Endothelial cell of umbilical vein (primary cell): ENCODE results near the gene SELP. TPM values are rescaled to one million over a fixed set of nuclear protein-coding genes. Genes with fewer than 3 reads are reported as not detected.

Source experiments
- BruUV-seq: library from RNA; stranded (reverse); fragments of 400-500 nt; replicated peaks from 2 replicates; lab custom pipeline; 2021; lab: Mats Ljungman, UMichigan
- CTCF ChIA-PET: fragments of 300-600, 350-600 bp; sonication (Branson Sonifier 250); formaldehyde crosslinking; loops from one replicate; lab custom pipeline; 2021; ENCODE audit warnings: antibody characterized with exemption, inconsistent platforms; lab: Charles Lee
- POLR2A ChIA-PET: fragments of 300-600, 350-600 bp; sonication (Branson Sonifier 250); formaldehyde crosslinking; loops from one replicate; lab custom pipeline; 2021; ENCODE audit warnings: antibody characterized with exemption, inconsistent platforms; lab: Charles Lee
- DNase-seq: peaks from one replicate; pipeline ENCODE4 v3.0.0-alpha.2; 2011; ENCODE audit warnings: low read depth, low spot score
- FAIRE-seq: peaks from 2 replicates; lab custom pipeline; 2011; peaks lifted over from hg19 to GRCh38; lab: Jason Lieb, UNC
- H2AFZ ChIP-seq: 2 replicates; pipeline ENCODE4 v1.6.0; 2012; ENCODE audit warnings: low read depth, low read length, control low read depth, inconsistent platforms
- H3K27ac ChIP-seq: 2 replicates; pipeline ENCODE4 v1.5.1; 2011; ENCODE audit warnings: low read depth, mild to moderate bottlenecking, control low read depth, low read length, moderate library complexity; ENCODE audit not compliant: insufficient read depth
- H3K27me3 ChIP-seq, 2 experiments: 2 replicates each; pipeline versions ENCODE4 v1.6.0 to v1.6.1; 2011; ENCODE audit warnings: low read length in 2 of 2, mixed read lengths in 1 of 2; ENCODE audit not compliant: control insufficient read depth in 2 of 2, insufficient read depth in 2 of 2
- H3K36me3 ChIP-seq, 2 experiments: 2 replicates in 1 of 2; 3 replicates in 1 of 2; pipeline ENCODE4 v1.5.1; 2011; ENCODE audit warnings: low read length in 2 of 2, mild to moderate bottlenecking in 1 of 2, moderate library complexity in 1 of 2; ENCODE audit not compliant: control insufficient read depth in 2 of 2, insufficient read depth in 2 of 2; ENCODE audit errors: extremely low read depth in 1 of 2
- H3K4me1 ChIP-seq: 3 replicates; pipeline ENCODE4 v1.5.1; 2011; ENCODE audit warnings: mild to moderate bottlenecking, low read length; ENCODE audit not compliant: control insufficient read depth, insufficient read depth; ENCODE audit errors: extremely low read depth
- H3K4me2 ChIP-seq: 2 replicates; pipeline ENCODE4 v1.6.1; 2011; ENCODE audit warnings: low read length, control low read depth, mixed read lengths; ENCODE audit not compliant: insufficient read depth
- H3K4me3 ChIP-seq, 3 experiments: fragments of 200-600 bp in 1 of 3; sonication (generic), shearing (Covaris generic) in 1 of 3; replicated peaks in 1 of 3; 2 replicates each; pipeline ENCODE4 v1.5.1; 2011 to 2016; ENCODE audit warnings: control low read depth in 3 of 3, low read length in 3 of 3, mild to moderate bottlenecking in 2 of 3, inconsistent platforms in 1 of 3, low read depth in 1 of 3, moderate library complexity in 1 of 3; ENCODE audit not compliant: insufficient read depth in 1 of 3
- H3K79me2 ChIP-seq: 2 replicates; pipeline ENCODE4 v1.6.0; 2012; ENCODE audit warnings: low read length, inconsistent platforms; ENCODE audit not compliant: control insufficient read depth, insufficient read depth
- H3K9ac ChIP-seq: replicated peaks from 2 replicates; pipeline ENCODE3; 2011; ENCODE audit warnings: low read length, control low read depth; ENCODE audit not compliant: insufficient read depth; ENCODE audit errors: extremely low read depth
- H3K9me1 ChIP-seq: replicated peaks from 3 replicates; pipeline ENCODE4 v1.6.0; 2011; ENCODE audit warnings: mild to moderate bottlenecking, low read length; ENCODE audit not compliant: control insufficient read depth, insufficient read depth; ENCODE audit errors: extremely low read depth
- H3K9me3 ChIP-seq: replicated peaks from 2 replicates; pipeline ENCODE4 v1.5.1; 2012; ENCODE audit warnings: low read length, inconsistent platforms; ENCODE audit not compliant: control insufficient read depth, insufficient read depth
- H4K20me1 ChIP-seq: replicated peaks from 2 replicates; pipeline ENCODE3; 2011; ENCODE audit warnings: mild to moderate bottlenecking, low read length; ENCODE audit not compliant: control insufficient read depth, insufficient read depth; ENCODE audit errors: extremely low read depth
- EZH2 ChIP-seq: IDR thresholded peaks from 2 replicates; pipeline ENCODE4 v1.6.1; 2012; ENCODE audit warnings: borderline replicate concordance, low read depth, mild to moderate bottlenecking, moderate library complexity, low read length, inconsistent platforms; ENCODE audit not compliant: severe bottlenecking
- FOS ChIP-seq: IDR thresholded peaks from 2 replicates; pipeline ENCODE4 v1.6.1; 2011; ENCODE audit warnings: mild to moderate bottlenecking, low read length, moderate library complexity, borderline replicate concordance; ENCODE audit not compliant: insufficient read depth
- GATA2 ChIP-seq: IDR thresholded peaks from 2 replicates; pipeline ENCODE4 v1.7.0; 2011; ENCODE audit warnings: low read depth, mild to moderate bottlenecking, moderate library complexity, mixed read lengths, low read length; ENCODE audit not compliant: insufficient read length, insufficient read depth
- JUN ChIP-seq: IDR thresholded peaks from 2 replicates; pipeline ENCODE4 v1.6.1; 2011; ENCODE audit warnings: borderline replicate concordance, low read depth; ENCODE audit not compliant: insufficient read length, insufficient read depth
- MYC ChIP-seq: IDR thresholded peaks from one replicate; pipeline ENCODE4 v1.6.1; 2011; ENCODE audit warnings: mild to moderate bottlenecking, low read depth, low read length
- POLR2A ChIP-seq: IDR thresholded peaks from 2 replicates; pipeline ENCODE4 v1.6.1; 2012; ENCODE audit warnings: low read depth, mild to moderate bottlenecking, control low read depth, low read length
- POLR2AphosphoS5 ChIP-seq: IDR thresholded peaks from 2 replicates; pipeline ENCODE4 v1.6.1; 2012; ENCODE audit warnings: low read depth, mild to moderate bottlenecking, control low read depth, low read length, moderate library complexity; ENCODE audit not compliant: insufficient read depth
- dilution Hi-C: fragments of 300-500 bp; cut with MboI; formaldehyde crosslinking; loops from one replicate; pipeline ENCODE4 v1.15.0; 2019; ENCODE audit warnings: low sequenced_read_pairs; ENCODE audit not compliant: extremely low pct_ligation_motif_present
- intact Hi-C: fragments of 100-400 bp; cut with micrococcal nuclease; formaldehyde crosslinking; loops from one replicate; pipeline ENCODE4 v1.10.0; 2022
- polyA plus RNA-seq, 4 experiments: library from polyadenylated mRNA; depleted of rRNA in 3 of 4; stranded (reverse) in 3 of 4; unstranded in 1 of 4; fragments of >200 nt; gene quantifications; 2 replicates each; pipeline versions ENCODE4 v1.2.1 to v1.2.3, GENCODE V29; 2011 to 2012; ENCODE audit warnings: missing spikeins in 1 of 4
- total RNA-seq: library from RNA; stranded (reverse); gene quantifications from 2 replicates; pipeline ENCODE4 v1.2.3, GENCODE V29; 2021

SELP gene
- total and polyA plus RNA-seq, 2 donors (not counting 3 experiments of a cell fraction or from before 2014, with no cell fraction given), result 1.3 to 1.6 TPM

- H4K20me1 ChIP-seq, result no peaks in the 10 kb centered on the region
- no peak overlapping the region for H3K27ac ChIP-seq
- H3K79me2 ChIP-seq, result no peaks in the 10 kb centered on the region
- FAIRE-seq (no peak), DNase-seq (peak; percentile 5)
- no peak overlapping the region for H3K9ac ChIP-seq
- ChIA-PET POLR2A (no interaction called here), CTCF (no interaction called here)
- no peaks in the 10 kb centered on the region for H3K27me3 ChIP-seq
- intact Hi-C loops, result no loop called here
- no TSS peak for BruUV-seq
- TF ChIP-seq MYC, result no peak
- no peak for TF ChIP-seq POLR2AphosphoS5
- TF ChIP-seq JUN, result no peak
- no peak for TF ChIP-seq FOS
- TF ChIP-seq EZH2, result no peak
- TF ChIP-seq POLR2A, result no peak
- dilution Hi-C loops, result no loop called here
- H3K9me3 ChIP-seq, result no peaks in the 10 kb centered on the region
- H3K9me1 ChIP-seq, result no peaks in the 10 kb centered on the region
- H3K4me3 ChIP-seq, result no peak overlapping the region
- no peak overlapping the region for H2AFZ ChIP-seq
- H3K4me2 ChIP-seq, result no peak overlapping the region
- no peaks in the 10 kb centered on the region for H3K4me1 ChIP-seq
- H3K36me3 ChIP-seq, result no peaks in the 10 kb centered on the region
Observed at GRCh38 chr1:169572187-169572586, 57.7 kb downstream of the SELP start.

- no peaks in the 10 kb centered on the region for H3K4me1 ChIP-seq
- H3K9me1 ChIP-seq, result no peaks in the 10 kb centered on the region
- H2AFZ ChIP-seq, result no peak overlapping the region
- no peak overlapping the region for H3K27ac ChIP-seq
- intact Hi-C loops (no loop called here), dilution Hi-C loops (no loop called here)
- CTCF ChIA-PET, result no interaction called here
- H3K4me3 ChIP-seq, result no peak overlapping the region
- H3K9ac ChIP-seq, result no peak overlapping the region
- no peak for FAIRE-seq
- TF ChIP-seq GATA2 (no peak), MYC (no peak), FOS (no peak), EZH2 (no peak)
- no peaks in the 10 kb centered on the region for H3K9me3 ChIP-seq
- no peak for DNase-seq
- H3K36me3 ChIP-seq, result no peaks in the 10 kb centered on the region
- POLR2A ChIA-PET, result no interaction called here
- no peaks in the 10 kb centered on the region for H4K20me1 ChIP-seq
- H3K79me2 ChIP-seq, result no peaks in the 10 kb centered on the region
- no TSS peak for BruUV-seq
- H3K27me3 ChIP-seq, result no peaks in the 10 kb centered on the region
- H3K4me2 ChIP-seq, result no peak overlapping the region
Observed at GRCh38 chr1:169571450-169571849, 58.5 kb downstream of the SELP start.
